Measurements from ENCODE around the gene CXCL5.

CXCL5 gene

DNA sequence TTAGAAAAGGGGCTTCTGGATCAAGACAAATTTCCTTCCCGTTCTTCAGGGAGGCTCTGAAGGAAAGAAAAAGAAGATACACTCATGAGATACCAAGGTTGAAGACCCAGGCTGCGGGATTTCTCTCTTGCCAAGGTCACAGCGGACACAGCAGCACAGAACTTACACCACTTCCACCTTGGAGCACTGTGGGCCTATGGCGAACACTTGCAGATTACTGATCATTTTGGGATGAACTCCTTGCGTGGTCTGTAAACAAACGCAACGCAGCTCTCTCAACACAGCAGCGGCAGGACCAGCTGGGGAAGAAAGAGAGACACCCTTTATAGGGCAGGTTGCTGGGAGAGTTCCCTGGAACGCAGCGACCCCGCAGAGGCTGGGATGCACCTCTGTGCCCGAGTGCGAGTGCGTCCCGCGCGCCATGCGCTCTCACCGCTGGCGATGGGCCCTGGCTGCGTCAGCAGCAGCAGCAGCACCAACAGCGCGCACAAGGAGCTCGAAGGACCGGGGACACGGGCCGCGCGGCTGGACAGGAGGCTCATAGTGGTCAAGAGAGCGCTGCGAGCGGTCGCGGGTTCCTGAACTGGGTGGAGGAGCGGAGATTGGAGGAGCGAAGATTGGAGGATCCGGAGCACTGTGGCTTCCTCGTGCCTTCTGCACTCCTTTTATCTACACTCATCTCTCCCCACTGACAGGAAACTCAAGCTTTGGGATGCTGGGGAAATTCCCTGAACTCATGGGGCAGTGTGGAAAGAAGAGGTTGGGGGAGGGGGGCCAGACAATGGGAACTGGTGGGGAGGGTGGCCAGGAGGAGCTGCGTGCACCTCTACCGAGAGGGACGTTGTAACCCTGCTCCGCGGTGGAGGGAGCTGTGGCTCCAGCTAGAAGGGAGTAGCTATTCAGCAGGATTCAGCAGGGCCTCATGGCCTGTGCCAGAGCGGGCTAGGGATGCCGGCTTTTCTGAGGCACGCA is at the start of gene CXCL5:
Gene CXCL5, minus strand, starts transcription at position 638 of the 972 bp plus-strand sequence. Its CDS starts 96 bp downstream, at position 542.
- DNase-seq (ENCODE audit: low read depth), result no peak
- no peak for TF ChIP-seq POLR2A (IDR thresholded peaks at IDR 0.05; ENCODE audit: extremely low read depth, insufficient read length)
- TF ChIP-seq, protein P1, sequence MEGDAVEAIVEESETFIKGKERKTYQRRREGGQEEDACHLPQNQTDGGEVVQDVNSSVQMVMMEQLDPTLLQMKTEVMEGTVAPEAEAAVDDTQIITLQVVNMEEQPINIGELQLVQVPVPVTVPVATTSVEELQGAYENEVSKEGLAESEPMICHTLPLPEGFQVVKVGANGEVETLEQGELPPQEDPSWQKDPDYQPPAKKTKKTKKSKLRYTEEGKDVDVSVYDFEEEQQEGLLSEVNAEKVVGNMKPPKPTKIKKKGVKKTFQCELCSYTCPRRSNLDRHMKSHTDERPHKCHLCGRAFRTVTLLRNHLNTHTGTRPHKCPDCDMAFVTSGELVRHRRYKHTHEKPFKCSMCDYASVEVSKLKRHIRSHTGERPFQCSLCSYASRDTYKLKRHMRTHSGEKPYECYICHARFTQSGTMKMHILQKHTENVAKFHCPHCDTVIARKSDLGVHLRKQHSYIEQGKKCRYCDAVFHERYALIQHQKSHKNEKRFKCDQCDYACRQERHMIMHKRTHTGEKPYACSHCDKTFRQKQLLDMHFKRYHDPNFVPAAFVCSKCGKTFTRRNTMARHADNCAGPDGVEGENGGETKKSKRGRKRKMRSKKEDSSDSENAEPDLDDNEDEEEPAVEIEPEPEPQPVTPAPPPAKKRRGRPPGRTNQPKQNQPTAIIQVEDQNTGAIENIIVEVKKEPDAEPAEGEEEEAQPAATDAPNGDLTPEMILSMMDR (IDR thresholded peaks at IDR 0.05; ENCODE audit: low read depth, low read length), result no peak
- TF ChIP-seq MYC (IDR thresholded peaks at IDR 0.05; ENCODE audit: low read depth, low read length), result no peak
- TF ChIP-seq, protein P2, sequence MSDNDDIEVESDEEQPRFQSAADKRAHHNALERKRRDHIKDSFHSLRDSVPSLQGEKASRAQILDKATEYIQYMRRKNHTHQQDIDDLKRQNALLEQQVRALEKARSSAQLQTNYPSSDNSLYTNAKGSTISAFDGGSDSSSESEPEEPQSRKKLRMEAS (IDR thresholded peaks at IDR 0.05; ENCODE audit: low read depth, low read length), result no peak
- H3K4me3 ChIP-seq (ENCODE audit: low read depth, low read length), result no peak within 1 kb of the TSS

DNA sequence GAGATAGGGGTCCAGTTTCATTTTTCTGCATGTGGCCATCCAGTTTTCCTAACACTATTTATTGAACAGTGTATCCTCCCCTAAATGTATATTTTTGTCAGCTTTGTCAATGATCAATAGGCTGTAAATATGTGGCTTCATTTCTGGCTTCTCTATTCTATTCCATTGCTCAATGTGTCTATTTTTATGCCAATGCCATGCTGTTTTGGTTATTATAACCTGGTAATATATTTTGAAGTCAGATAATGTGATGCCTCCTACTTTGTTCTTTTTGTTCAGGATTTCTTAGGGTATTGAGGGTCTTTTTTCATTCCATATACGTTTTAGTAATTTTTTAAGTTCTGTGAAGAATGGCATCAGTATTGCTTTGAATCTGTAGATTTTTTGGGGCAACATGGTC is 48.7 kb upstream of the CXCL5 start:
- no peak for DNase-seq (ENCODE audit: low read depth)
- H3K4me3 ChIP-seq (ENCODE audit: low read depth, low read length), result no peak overlapping the region
- TF ChIP-seq POLR2A (IDR thresholded peaks at IDR 0.05; ENCODE audit: extremely low read depth, insufficient read length), result no peak

DNA sequence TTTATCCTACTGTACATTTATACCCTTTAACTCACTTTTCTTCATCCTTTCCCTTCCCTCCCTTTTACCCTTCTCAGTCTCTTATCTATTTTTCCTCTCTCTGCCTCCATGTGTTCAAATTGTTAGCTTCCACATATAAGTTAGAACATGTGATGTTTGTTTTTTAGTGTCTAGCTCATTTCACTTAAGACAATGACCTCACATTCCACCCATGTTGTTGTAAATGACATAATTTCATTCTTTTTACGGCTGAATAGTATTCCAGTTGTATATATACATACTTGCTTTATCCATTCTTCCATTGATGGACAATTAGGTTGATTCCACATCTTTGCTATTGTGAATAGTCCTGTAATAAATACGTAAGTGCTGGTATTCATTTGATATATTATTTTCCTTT is 47.3 kb upstream of the CXCL5 start:
- TF ChIP-seq POLR2A (IDR thresholded peaks at IDR 0.05; ENCODE audit: extremely low read depth, insufficient read length) (no peak), MYC (IDR thresholded peaks at IDR 0.05; ENCODE audit: low read depth, low read length) (no peak)
- TF ChIP-seq, protein P1 (IDR thresholded peaks at IDR 0.05; ENCODE audit: low read depth, low read length), result no peak
- TF ChIP-seq, protein P2 (IDR thresholded peaks at IDR 0.05; ENCODE audit: low read depth, low read length), result no peak
- no peak for DNase-seq (ENCODE audit: low read depth)
- H3K4me3 ChIP-seq (ENCODE audit: low read depth, low read length), result no peak overlapping the region

DNA sequence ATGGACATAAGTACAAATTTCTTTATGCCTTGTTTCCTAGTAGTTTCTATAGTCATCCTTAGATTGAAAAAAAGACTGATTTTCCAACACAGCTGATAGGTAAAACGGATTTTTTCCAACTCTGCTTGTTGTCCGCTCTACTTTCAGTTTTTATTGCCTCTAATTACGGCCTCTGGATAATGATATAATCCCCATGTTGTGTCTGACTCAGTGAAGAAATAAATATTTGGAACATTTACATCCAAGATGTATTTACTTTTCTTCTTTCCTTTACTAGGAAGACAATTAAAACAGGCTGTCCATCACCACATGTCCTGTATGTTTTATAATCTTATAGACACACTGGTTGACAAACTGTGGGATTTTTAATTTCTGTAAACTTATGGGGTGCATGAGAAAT is 46.8 kb upstream of the CXCL5 start:
- TF ChIP-seq, protein P1 (IDR thresholded peaks at IDR 0.05; ENCODE audit: low read depth, low read length), result no peak
- TF ChIP-seq, protein P2 (IDR thresholded peaks at IDR 0.05; ENCODE audit: low read depth, low read length), result no peak
- TF ChIP-seq MYC (IDR thresholded peaks at IDR 0.05; ENCODE audit: low read depth, low read length) (no peak), POLR2A (IDR thresholded peaks at IDR 0.05; ENCODE audit: extremely low read depth, insufficient read length) (no peak)
- DNase-seq (ENCODE audit: low read depth), result no peak
- no peak overlapping the region for H3K4me3 ChIP-seq (ENCODE audit: low read depth, low read length)

DNA sequence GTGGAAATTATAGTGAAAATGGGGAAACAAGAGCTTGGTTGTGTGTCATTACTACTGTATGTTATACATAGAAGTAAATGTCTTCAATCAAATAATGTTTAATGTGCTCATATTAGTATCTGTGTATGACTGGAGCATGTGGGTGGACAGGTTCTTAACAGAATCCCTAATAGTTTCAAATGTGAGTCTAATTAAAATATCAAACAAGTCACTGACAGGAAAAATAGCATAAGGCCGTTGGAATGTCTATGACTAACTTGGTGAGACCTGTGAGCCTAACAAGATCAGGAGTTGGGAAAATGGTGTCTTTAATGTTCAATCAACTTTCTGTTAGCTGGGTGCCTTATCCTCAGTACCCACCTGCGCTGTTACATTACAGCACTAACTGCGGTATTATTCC is 46.2 kb upstream of the CXCL5 start:
- TF ChIP-seq POLR2A (IDR thresholded peaks at IDR 0.05; ENCODE audit: extremely low read depth, insufficient read length) (no peak), MYC (IDR thresholded peaks at IDR 0.05; ENCODE audit: low read depth, low read length) (no peak)
- TF ChIP-seq, protein P2 (IDR thresholded peaks at IDR 0.05; ENCODE audit: low read depth, low read length), result no peak
- TF ChIP-seq, protein P1 (IDR thresholded peaks at IDR 0.05; ENCODE audit: low read depth, low read length), result no peak
- no peak for DNase-seq (ENCODE audit: low read depth)

DNA sequence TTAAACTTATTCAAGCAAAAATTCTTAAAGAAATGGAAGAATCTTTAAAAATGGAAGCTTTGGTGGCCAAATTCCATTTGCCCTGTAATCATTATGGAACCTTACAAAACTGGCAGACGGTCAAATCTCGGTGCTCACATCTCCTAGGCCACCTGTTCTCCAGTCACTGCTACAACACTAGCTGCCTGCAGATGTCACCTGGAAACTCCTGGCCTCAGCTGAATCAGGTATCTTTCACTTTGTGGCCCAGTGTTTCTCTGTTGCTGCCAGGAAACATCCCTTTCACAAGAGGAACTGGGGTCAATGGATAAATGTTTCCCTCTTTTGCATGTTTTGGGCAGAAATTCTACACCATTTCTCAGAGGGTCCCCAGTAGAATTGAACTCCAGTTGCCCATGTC is 44.2 kb upstream of the CXCL5 start:
- no peak for DNase-seq (ENCODE audit: low read depth)
- TF ChIP-seq, protein P2 (IDR thresholded peaks at IDR 0.05; ENCODE audit: low read depth, low read length), result no peak
- TF ChIP-seq, protein P1 (IDR thresholded peaks at IDR 0.05; ENCODE audit: low read depth, low read length), result no peak
- no peak for TF ChIP-seq MYC (IDR thresholded peaks at IDR 0.05; ENCODE audit: low read depth, low read length)
- TF ChIP-seq POLR2A (IDR thresholded peaks at IDR 0.05; ENCODE audit: extremely low read depth, insufficient read length), result no peak
- H3K4me3 ChIP-seq (ENCODE audit: low read depth, low read length), result no peak overlapping the region

More for the DNA sequence above, 46.2 kb upstream of the CXCL5 start:
- no peak overlapping the region for H3K4me3 ChIP-seq (ENCODE audit: low read depth, low read length)
